ENCODE measurements around the gene TMPRSS7. TPM values are rescaled to one million over a fixed set of nuclear protein-coding genes. Genes with fewer than 3 reads are reported as not detected.
A peak's percentile ranks its signal among the peaks of the same experiment; 100 is the strongest.

TMPRSS7 gene
- total RNA-seq, 1 donor from 2014 or later: not detected

DNA sequence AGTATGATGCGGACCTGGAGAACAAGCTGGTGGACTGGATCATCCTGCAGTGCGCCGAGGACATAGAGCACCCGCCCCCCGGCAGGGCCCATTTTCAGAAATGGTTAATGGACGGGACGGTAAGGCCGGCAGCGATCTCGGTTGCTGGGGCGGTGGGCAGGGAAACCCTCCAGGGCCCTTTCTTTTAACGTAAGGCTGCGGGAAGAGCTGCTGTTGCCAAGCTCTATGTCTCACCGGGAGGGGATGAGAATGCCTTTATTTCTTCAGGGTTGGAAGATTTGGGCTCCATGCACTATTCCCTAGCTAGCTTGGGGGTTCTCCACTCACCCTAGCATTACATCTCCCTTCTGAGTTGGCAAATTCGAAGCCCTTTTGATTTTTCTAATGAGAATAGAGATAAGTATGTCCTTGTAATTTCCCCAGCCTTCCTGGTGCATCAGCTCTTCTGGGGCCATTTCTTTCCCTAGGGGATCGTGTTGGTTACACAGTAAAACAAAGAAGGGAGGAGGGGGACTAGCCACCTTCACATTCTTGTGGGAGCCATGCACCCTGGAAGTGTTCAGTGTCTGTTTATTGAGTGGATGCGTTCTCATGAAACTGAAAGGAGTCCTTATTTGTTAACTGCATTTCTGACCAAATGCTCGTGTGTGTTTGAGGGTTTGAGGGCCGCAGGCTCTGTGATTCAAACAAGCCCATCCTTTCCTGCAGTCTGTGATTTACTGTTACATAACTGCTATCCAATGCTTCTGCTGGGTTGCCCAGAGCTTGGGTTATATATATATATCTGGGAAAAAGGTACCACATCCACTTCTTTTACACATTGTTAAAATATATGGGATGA lies 34.8 kb upstream of the TMPRSS7 start:
- no peak for DNase-seq (ENCODE audit: low spot score in 2 of 2)
- H3K9me3 ChIP-seq: no peaks in the 10 kb centered on the region
- TF ChIP-seq, protein P1, sequence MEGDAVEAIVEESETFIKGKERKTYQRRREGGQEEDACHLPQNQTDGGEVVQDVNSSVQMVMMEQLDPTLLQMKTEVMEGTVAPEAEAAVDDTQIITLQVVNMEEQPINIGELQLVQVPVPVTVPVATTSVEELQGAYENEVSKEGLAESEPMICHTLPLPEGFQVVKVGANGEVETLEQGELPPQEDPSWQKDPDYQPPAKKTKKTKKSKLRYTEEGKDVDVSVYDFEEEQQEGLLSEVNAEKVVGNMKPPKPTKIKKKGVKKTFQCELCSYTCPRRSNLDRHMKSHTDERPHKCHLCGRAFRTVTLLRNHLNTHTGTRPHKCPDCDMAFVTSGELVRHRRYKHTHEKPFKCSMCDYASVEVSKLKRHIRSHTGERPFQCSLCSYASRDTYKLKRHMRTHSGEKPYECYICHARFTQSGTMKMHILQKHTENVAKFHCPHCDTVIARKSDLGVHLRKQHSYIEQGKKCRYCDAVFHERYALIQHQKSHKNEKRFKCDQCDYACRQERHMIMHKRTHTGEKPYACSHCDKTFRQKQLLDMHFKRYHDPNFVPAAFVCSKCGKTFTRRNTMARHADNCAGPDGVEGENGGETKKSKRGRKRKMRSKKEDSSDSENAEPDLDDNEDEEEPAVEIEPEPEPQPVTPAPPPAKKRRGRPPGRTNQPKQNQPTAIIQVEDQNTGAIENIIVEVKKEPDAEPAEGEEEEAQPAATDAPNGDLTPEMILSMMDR (IDR thresholded peaks at IDR 0.05): no peak
- no peaks in the 10 kb centered on the region for H3K36me3 ChIP-seq
- H3K27me3 ChIP-seq: no peaks in the 10 kb centered on the region
- peak overlapping the region; percentile 24 to 55 for H3K4me3 ChIP-seq
- intact Hi-C loops (cut with DNase I): no loop called here
- H3K27ac ChIP-seq: no peak overlapping the region
- peaks cover 0 to 5% of the 10 kb centered on the region in 2 donors for H3K4me1 ChIP-seq

DNA sequence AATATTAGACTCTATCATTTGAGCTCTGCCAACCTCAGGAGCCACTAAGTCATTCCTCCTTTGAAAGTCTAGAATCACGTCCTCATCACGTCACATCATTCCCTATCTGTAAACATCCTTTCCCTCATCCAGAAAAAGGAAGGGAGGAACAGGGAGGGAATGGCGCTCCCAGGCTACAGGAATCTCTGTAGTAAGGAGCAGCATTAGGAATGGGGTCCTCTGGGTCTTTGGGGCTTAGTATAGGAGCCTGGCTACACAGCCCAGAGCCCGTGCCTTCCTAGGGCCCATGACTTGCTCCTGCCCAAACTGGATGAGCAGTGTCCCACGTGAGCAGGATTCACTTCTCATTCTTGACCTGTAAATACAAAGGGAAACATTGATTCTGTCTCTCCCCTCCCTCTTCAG lies 34.2 kb upstream of the TMPRSS7 start:
- no peak overlapping the region for H3K4me3 ChIP-seq
- intact Hi-C loops (cut with DNase I): no loop called here
- TF ChIP-seq, protein P1 (IDR thresholded peaks at IDR 0.05): no peak
- DNase-seq (ENCODE audit: low spot score in 2 of 2): no peak
- H3K27me3 ChIP-seq: no peaks in the 10 kb centered on the region
- no peak overlapping the region for H3K27ac ChIP-seq
- no peaks in the 10 kb centered on the region for H3K36me3 ChIP-seq
- H3K4me1 ChIP-seq: peaks cover 0 to 5% of the 10 kb centered on the region in 2 donors
- H3K9me3 ChIP-seq: no peaks in the 10 kb centered on the region

DNA sequence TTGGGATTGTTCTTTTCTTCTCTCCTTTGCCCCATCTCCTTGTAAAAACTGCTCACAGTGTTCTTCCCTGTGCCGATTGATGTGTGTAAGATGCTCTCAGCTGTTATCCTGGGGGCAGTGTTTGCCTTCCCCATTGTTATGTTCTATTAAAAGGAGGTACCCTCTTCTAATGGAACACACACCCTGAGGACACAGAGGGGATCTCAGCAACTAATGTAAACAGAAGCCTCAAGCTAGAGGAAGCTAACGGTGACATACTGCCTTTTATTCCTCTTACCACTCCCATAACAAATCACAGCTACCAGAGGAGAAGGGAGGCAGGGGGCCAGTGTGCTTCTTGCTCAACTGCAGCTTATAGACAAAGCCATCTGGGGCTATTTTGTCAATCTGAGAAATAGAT lies 33.6 kb upstream of the TMPRSS7 start:
- Histone ChIP-seq H3K4me1 (peaks cover 0 to 5% of the 10 kb centered on the region in 2 donors), H3K27ac (no peak overlapping the region), H3K9me3 (no peaks in the 10 kb centered on the region), H3K27me3 (no peaks in the 10 kb centered on the region), H3K4me3 (no peak overlapping the region), H3K36me3 (no peaks in the 10 kb centered on the region)
- TF ChIP-seq, protein P1 (IDR thresholded peaks at IDR 0.05): no peak
- no peak for DNase-seq (ENCODE audit: low spot score in 2 of 2)
- intact Hi-C loops (cut with DNase I): no loop called here

DNA sequence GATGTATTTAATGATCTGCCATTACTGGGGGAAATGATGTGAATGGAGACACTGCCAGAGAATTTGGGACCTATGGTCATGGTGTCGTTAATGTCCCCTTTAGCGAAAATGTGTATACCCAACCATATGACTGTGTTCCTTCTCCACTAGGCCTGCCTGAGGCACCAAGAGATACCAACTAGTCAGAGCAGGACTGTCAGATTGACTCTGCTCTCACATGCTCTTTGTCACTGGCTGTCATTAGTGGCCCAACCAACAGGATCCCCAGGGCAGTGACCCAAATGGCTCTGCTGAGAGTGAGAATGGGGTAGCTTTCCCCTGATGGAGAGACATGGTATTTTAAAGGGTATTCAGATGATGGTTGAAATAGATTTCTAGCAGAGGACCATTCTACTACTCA lies 33.0 kb upstream of the TMPRSS7 start:
- Histone ChIP-seq H3K27ac (no peak overlapping the region), H3K4me1 (peaks cover 0 to 5% of the 10 kb centered on the region in 2 donors), H3K36me3 (no peaks in the 10 kb centered on the region), H3K9me3 (no peaks in the 10 kb centered on the region), H3K27me3 (no peaks in the 10 kb centered on the region), H3K4me3 (no peak overlapping the region)
- TF ChIP-seq, protein P1 (IDR thresholded peaks at IDR 0.05): no peak
- intact Hi-C loops (cut with DNase I): no loop called here
- DNase-seq (ENCODE audit: low spot score in 2 of 2): no peak

DNA sequence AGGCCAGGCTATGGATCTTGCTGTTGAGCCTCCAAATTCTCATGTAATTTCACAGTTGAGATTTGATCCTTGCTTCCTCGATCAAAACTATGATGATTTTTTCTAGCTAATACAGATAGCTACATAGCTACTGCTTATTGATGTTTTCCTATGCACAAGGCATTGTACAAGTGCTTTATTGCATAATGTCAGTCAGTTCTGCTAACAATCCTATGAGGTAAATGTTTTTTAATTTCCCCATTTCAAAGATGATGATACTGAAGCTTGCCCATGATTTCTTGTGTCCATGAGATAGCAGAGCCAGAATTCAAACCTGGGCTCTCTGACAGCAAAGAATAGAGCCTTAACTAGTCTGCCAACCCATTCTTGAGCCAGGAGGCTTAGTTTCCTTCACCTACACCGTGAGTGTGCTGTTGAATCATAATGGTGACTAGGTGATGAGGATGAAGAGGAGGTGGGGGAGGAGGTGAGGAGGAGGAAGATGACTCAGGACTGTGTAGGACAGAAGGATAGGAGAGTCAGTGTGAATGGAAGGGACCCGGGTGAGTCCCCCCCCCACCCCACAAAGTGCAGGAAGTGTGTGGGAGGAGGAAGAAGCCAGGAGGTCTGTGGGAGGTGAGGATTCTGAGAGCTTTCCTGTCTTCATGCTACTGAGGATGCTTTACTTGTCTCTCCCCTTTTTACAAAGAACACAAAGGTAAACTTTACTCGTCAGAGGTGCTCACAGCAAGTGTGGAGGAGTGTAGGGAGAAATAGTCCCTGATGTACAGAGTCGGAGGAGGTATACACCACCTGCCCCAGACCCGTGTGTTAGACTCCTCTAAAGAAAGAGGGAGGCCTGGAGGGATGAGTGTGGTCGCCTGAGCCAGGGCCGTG lies 32.2 kb upstream of the TMPRSS7 start:
- H3K27ac ChIP-seq: no peak overlapping the region
- intact Hi-C loops (cut with DNase I): no loop called here
- no peaks in the 10 kb centered on the region for H3K27me3 ChIP-seq
- no peaks in the 10 kb centered on the region for H3K36me3 ChIP-seq
- TF ChIP-seq, protein P1 (IDR thresholded peaks at IDR 0.05): no peak
- no peak for DNase-seq (ENCODE audit: low spot score in 2 of 2)
- H3K4me1 ChIP-seq: peaks cover 0 to 5% of the 10 kb centered on the region in 2 donors
- no peaks in the 10 kb centered on the region for H3K9me3 ChIP-seq
- H3K4me3 ChIP-seq: no peak overlapping the region

Data from ascending aorta (tissue), 2 donors.